WTC11 (cell line): ENCODE results near the gene AADACL4. TPM values are rescaled to one million over a fixed set of nuclear protein-coding genes. Genes with fewer than 3 reads are reported as not detected.
"Not testable (repeated sequence)": the region's sequence is repeated elsewhere in the genome, so short reads cannot be mapped to it uniquely, and the experiment has no call there.

Experiments used
- ATAC-seq: fragments of 200-7000 bp; cut with Tn5 transposase; 2 replicates; pipeline ENCODE4 v1.10.0; 2021; ENCODE audit warnings: mild to moderate bottlenecking, moderate library complexity
- CTCF ChIA-PET: fragments of 300-600 bp; sonication (Branson Sonifier 250); formaldehyde crosslinking; loops from one replicate; lab custom pipeline; 2021; ENCODE audit warnings: antibody characterized with exemption; lab: Charles Lee
- POLR2A ChIA-PET: fragments of 350-600 bp; sonication (Branson Sonifier 250); formaldehyde crosslinking; loops from one replicate; lab custom pipeline; 2021; ENCODE audit warnings: antibody characterized with exemption; lab: Charles Lee
- DNase-seq: peaks from one replicate; pipeline ENCODE4 v3.0.0; 2021; ENCODE audit warnings: low spot score
- H3K27ac Mint-ChIP-seq: 2 replicates; pipeline ENCODE4 v1.8.0; 2021; ENCODE audit warnings: mixed read lengths
- H3K27me3 Mint-ChIP-seq: 2 replicates; pipeline ENCODE4 v1.8.0; 2021; ENCODE audit warnings: low read depth, mild to moderate bottlenecking, moderate library complexity, mixed read lengths
- H3K36me3 Mint-ChIP-seq: 2 replicates; pipeline ENCODE4 v1.8.0; 2021; ENCODE audit warnings: mixed read lengths
- H3K4me1 Mint-ChIP-seq: 2 replicates; pipeline ENCODE4 v1.8.0; 2022; ENCODE audit warnings: mixed read lengths
- H3K4me3 Mint-ChIP-seq: 2 replicates; pipeline ENCODE4 v1.8.0; 2021; ENCODE audit warnings: mild to moderate bottlenecking, moderate library complexity, mixed read lengths
- H3K9me3 Mint-ChIP-seq: 2 replicates; pipeline ENCODE4 v1.8.0; 2021; ENCODE audit warnings: mixed read lengths
- CREM ChIP-seq: sonication (generic); formaldehyde crosslinking; IDR thresholded peaks from 2 replicates; pipeline ENCODE4 v1.8.1; 2022; ENCODE audit warnings: mild to moderate bottlenecking, missing genetic modification reagents, moderate library complexity
- ESRRA ChIP-seq: sonication (generic); formaldehyde crosslinking; IDR thresholded peaks from 2 replicates; pipeline ENCODE4 v1.8.1; 2022; ENCODE audit warnings: mild to moderate bottlenecking, missing genetic modification reagents, borderline replicate concordance
- GABPB1 ChIP-seq: sonication (generic); formaldehyde crosslinking; IDR thresholded peaks from 2 replicates; pipeline ENCODE4 v1.8.1; 2023; ENCODE audit warnings: mild to moderate bottlenecking, missing genetic modification reagents
- MYBL2 ChIP-seq: sonication (generic); formaldehyde crosslinking; IDR thresholded peaks from 2 replicates; pipeline ENCODE4 v1.8.1; 2023; ENCODE audit warnings: mild to moderate bottlenecking, moderate library complexity, missing genetic modification reagents
- NFE2L1 ChIP-seq: sonication (generic); formaldehyde crosslinking; IDR thresholded peaks from 2 replicates; pipeline ENCODE4 v1.8.1; 2023; ENCODE audit warnings: missing genetic modification reagents
- SMAD3 ChIP-seq: sonication (generic); formaldehyde crosslinking; IDR thresholded peaks from 2 replicates; pipeline ENCODE4 v1.8.0; 2022; ENCODE audit warnings: missing genetic modification reagents, mild to moderate bottlenecking, borderline replicate concordance
- ZNF121 ChIP-seq: sonication (generic); formaldehyde crosslinking; IDR thresholded peaks from 2 replicates; pipeline ENCODE4 v1.8.0; 2023; ENCODE audit warnings: missing genetic modification reagents
- ZNF671 ChIP-seq: fragments of 250-450 bp; sonication (Bioruptor Pico); IDR thresholded peaks from 2 replicates; pipeline ENCODE4 v1.8.0; 2021; ENCODE audit warnings: mild to moderate bottlenecking
- total RNA-seq: library from RNA; stranded (reverse); gene quantifications from 3 replicates; pipeline ENCODE4 v1.2.3, GENCODE V29; 2021
- TF ChIP-seq, protein P1 (sequence below): sonication (generic); formaldehyde crosslinking; IDR thresholded peaks from 2 replicates; pipeline ENCODE4 v1.8.1; 2022; ENCODE audit warnings: missing genetic modification reagents, borderline replicate concordance
- TF ChIP-seq, protein P2 (sequence below): sonication (generic); formaldehyde crosslinking; IDR thresholded peaks from 2 replicates; pipeline ENCODE4 v1.8.1; 2023; ENCODE audit warnings: mild to moderate bottlenecking, missing genetic modification reagents, borderline replicate concordance
- TF ChIP-seq, protein P3 (sequence below): sonication (generic); formaldehyde crosslinking; conservative IDR thresholded peaks from 2 replicates; pipeline ENCODE4 v1.8.1; 2023; ENCODE audit warnings: mild to moderate bottlenecking, low read depth, missing genetic modification reagents, moderate library complexity
- TF ChIP-seq, protein P4 (sequence below): sonication (generic); formaldehyde crosslinking; IDR thresholded peaks from 2 replicates; pipeline ENCODE4 v1.8.0; 2022; ENCODE audit warnings: mild to moderate bottlenecking, missing genetic modification reagents
- TF ChIP-seq, protein P5 (sequence below): sonication (generic); formaldehyde crosslinking; IDR thresholded peaks from 2 replicates; pipeline ENCODE4 v1.8.0; 2022; ENCODE audit warnings: mild to moderate bottlenecking, missing genetic modification reagents

Gene AADACL4
- total RNA-seq, 1 experiment from 2014 or later: 0.11 TPM

DNA sequence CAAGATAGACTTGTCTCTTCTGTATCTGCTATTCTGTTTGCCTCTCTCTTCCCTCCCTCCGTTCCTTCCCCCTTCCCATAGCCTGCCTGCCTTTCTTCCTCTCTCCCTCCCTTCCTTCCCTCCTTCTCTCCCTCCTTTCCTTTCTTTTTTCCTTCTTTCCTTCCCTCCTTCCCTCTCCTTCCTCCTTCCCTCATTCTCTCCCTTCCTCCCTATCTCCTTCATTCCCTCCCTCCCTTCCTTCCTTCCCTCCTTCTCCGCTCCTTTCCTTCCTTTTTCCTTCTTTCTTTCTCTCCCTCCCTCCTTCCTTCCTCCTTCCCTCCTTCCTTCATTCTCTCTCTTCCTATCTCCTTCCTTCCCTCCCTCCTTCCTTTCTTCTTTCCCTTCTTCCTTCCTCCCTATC lies 944 bp downstream of the AADACL4 start:
- Mint-ChIP-seq H3K36me3 (peaks cover 28% of the 10 kb centered on the region), H3K27me3 (peaks cover 17% of the 10 kb centered on the region), H3K4me3 (no peak overlapping the region), H3K27ac (no peak overlapping the region), H3K4me1 (peaks cover 7% of the 10 kb centered on the region; the same call in 1 of the 2 replicates), H3K9me3 (peaks cover 36% of the 10 kb centered on the region)
- ATAC-seq (no peak), DNase-seq (no peak)
- ChIA-PET CTCF (interaction anchor here (0.9 to 2.2 kb wide), 2 partner anchors 14 to 25 kb away, joined by 3 to 12 read pairs; no protein-coding TSS in a partner anchor), POLR2A (no interaction called here)
- TF ChIP-seq, protein P1, sequence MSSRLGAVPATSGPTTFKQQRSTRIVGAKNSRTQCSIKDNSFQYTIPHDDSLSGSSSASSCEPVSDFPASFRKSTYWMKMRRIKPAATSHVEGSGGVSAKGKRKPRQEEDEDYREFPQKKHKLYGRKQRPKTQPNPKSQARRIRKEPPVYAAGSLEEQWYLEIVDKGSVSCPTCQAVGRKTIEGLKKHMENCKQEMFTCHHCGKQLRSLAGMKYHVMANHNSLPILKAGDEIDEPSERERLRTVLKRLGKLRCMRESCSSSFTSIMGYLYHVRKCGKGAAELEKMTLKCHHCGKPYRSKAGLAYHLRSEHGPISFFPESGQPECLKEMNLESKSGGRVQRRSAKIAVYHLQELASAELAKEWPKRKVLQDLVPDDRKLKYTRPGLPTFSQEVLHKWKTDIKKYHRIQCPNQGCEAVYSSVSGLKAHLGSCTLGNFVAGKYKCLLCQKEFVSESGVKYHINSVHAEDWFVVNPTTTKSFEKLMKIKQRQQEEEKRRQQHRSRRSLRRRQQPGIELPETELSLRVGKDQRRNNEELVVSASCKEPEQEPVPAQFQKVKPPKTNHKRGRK (CRISPR knock-in tag): peak; percentile 84; the same call in 1 of the 2 replicates
- TF ChIP-seq, protein P2, sequence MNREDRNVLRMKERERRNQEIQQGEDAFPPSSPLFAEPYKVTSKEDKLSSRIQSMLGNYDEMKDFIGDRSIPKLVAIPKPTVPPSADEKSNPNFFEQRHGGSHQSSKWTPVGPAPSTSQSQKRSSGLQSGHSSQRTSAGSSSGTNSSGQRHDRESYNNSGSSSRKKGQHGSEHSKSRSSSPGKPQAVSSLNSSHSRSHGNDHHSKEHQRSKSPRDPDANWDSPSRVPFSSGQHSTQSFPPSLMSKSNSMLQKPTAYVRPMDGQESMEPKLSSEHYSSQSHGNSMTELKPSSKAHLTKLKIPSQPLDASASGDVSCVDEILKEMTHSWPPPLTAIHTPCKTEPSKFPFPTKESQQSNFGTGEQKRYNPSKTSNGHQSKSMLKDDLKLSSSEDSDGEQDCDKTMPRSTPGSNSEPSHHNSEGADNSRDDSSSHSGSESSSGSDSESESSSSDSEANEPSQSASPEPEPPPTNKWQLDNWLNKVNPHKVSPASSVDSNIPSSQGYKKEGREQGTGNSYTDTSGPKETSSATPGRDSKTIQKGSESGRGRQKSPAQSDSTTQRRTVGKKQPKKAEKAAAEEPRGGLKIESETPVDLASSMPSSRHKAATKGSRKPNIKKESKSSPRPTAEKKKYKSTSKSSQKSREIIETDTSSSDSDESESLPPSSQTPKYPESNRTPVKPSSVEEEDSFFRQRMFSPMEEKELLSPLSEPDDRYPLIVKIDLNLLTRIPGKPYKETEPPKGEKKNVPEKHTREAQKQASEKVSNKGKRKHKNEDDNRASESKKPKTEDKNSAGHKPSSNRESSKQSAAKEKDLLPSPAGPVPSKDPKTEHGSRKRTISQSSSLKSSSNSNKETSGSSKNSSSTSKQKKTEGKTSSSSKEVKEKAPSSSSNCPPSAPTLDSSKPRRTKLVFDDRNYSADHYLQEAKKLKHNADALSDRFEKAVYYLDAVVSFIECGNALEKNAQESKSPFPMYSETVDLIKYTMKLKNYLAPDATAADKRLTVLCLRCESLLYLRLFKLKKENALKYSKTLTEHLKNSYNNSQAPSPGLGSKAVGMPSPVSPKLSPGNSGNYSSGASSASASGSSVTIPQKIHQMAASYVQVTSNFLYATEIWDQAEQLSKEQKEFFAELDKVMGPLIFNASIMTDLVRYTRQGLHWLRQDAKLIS: no peak

DNA sequence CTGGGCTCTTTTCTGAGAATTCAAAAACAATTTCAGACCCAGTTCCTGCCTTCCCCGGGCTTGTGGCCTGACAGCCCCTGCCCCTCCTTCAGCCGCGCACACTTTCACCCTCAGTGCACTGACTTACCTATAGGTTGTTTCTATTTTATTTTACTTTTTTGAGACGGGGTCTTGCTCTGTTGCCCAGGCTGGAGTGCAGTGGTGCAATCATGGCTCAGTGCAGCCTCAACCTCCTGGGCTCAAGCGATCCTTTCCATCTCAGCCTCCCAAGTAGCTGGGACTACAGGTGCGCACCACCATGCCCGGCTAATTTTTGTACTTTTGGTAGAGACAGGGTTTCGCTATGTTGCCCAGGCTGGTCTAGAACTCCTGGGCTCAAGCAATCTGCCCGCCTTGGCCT lies 1.5 kb downstream of the AADACL4 start:
- H3K4me3 Mint-ChIP-seq, DNase-seq, POLR2A ChIA-PET, ATAC-seq, H3K27ac Mint-ChIP-seq, H3K4me1 Mint-ChIP-seq: not testable (repeated sequence)
- Mint-ChIP-seq H3K9me3 (peaks cover 31% of the 10 kb centered on the region), H3K27me3 (peaks cover 15% of the 10 kb centered on the region), H3K36me3 (peaks cover 22% of the 10 kb centered on the region)
- CTCF ChIA-PET: interaction anchor here (1.5 kb wide), 1 partner anchor 14 kb away, joined by 4 read pairs; no protein-coding TSS in a partner anchor
- peak; percentile 72; the same call in 1 of the 2 replicates for TF ChIP-seq ZNF121 (CRISPR knock-in tag)
- TF ChIP-seq, all 79 proteins: peak for 1; not testable (repeated sequence) for 78

DNA sequence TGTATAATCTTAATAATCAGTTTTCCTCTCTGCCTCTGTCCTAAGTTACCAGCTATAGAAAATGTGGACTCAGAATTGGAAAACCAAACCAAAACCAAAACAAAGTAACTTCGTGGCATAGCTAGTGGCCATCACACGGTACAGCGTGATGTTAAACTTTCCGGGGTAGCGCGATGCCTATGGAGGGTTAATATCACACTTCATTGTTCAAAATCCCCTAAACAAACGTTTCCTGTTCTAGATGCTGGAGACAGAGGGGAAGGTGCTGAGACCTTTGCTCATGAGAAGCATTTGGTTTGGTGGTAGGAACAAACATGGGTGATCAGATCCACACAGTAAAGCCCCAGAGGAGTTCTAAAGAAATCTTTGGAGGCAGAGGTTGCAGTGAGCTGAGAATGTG lies 4.9 kb downstream of the AADACL4 start:
- ATAC-seq: no peak
- Mint-ChIP-seq H3K27ac (no peak overlapping the region), H3K4me1 (peaks cover 7% of the 10 kb centered on the region; the same call in 1 of the 2 replicates), H3K9me3 (peaks cover 16% of the 10 kb centered on the region; the same call in 1 of the 2 replicates), H3K27me3 (peaks cover 5% of the 10 kb centered on the region), H3K36me3 (no peaks in the 10 kb centered on the region), H3K4me3 (no peak overlapping the region)
- DNase-seq: no peak
- ChIA-PET POLR2A (no interaction called here), CTCF (interaction anchor here (1.1 to 2.3 kb wide), 2 partner anchors 10 to 32 kb away, joined by 3 to 13 read pairs; no protein-coding TSS in a partner anchor)
- TF ChIP-seq SMAD3 (CRISPR knock-in tag) (no peak), NFE2L1 (CRISPR knock-in tag) (no peak), ZNF671 (no peak)

DNA sequence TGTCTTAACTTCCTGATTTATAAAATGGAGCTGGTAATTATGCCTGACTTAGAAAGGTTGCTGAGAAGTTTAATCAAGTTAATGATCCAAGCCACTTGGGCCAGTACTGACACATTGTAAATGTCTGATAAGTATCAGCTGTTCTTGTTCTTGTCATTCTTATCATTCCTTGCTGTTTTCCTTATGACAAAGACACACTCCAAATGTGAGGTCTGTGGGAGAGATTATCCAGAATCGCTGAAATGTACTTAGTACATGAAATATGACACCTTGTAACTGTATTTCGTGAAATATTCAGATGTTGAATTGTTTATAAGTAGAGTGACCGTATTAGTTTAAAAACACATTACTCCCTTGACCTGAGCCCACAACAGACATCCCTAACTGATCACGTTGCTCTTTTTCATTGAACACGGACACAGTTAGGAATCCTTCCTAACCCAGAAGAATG lies 6.1 kb downstream of the AADACL4 start:
- Mint-ChIP-seq H3K4me1 (peaks cover 4% of the 10 kb centered on the region; the same call in 1 of the 2 replicates), H3K9me3 (peaks cover 25% of the 10 kb centered on the region), H3K27me3 (no peaks in the 10 kb centered on the region; the same call in 1 of the 2 replicates), H3K4me3 (no peak overlapping the region), H3K27ac (no peak overlapping the region), H3K36me3 (peaks cover 6% of the 10 kb centered on the region; the same call in 1 of the 2 replicates)
- ATAC-seq (no peak), DNase-seq (no peak)
- ChIA-PET POLR2A (no interaction called here), CTCF (interaction anchor here (1.0 to 2.3 kb wide), 3 partner anchors 9 to 20 kb away, joined by 4 to 13 read pairs (median 7); no protein-coding TSS in a partner anchor)
- TF ChIP-seq GABPB1 (CRISPR knock-in tag): no peak
- TF ChIP-seq, protein P3, sequence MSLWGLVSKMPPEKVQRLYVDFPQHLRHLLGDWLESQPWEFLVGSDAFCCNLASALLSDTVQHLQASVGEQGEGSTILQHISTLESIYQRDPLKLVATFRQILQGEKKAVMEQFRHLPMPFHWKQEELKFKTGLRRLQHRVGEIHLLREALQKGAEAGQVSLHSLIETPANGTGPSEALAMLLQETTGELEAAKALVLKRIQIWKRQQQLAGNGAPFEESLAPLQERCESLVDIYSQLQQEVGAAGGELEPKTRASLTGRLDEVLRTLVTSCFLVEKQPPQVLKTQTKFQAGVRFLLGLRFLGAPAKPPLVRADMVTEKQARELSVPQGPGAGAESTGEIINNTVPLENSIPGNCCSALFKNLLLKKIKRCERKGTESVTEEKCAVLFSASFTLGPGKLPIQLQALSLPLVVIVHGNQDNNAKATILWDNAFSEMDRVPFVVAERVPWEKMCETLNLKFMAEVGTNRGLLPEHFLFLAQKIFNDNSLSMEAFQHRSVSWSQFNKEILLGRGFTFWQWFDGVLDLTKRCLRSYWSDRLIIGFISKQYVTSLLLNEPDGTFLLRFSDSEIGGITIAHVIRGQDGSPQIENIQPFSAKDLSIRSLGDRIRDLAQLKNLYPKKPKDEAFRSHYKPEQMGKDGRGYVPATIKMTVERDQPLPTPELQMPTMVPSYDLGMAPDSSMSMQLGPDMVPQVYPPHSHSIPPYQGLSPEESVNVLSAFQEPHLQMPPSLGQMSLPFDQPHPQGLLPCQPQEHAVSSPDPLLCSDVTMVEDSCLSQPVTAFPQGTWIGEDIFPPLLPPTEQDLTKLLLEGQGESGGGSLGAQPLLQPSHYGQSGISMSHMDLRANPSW: no peak
- no peak for TF ChIP-seq MYBL2 (CRISPR knock-in tag)
- TF ChIP-seq, protein P4, sequence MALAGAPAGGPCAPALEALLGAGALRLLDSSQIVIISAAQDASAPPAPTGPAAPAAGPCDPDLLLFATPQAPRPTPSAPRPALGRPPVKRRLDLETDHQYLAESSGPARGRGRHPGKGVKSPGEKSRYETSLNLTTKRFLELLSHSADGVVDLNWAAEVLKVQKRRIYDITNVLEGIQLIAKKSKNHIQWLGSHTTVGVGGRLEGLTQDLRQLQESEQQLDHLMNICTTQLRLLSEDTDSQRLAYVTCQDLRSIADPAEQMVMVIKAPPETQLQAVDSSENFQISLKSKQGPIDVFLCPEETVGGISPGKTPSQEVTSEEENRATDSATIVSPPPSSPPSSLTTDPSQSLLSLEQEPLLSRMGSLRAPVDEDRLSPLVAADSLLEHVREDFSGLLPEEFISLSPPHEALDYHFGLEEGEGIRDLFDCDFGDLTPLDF (CRISPR knock-in tag): no peak
- no peak for TF ChIP-seq ESRRA (CRISPR knock-in tag)
- TF ChIP-seq, protein P5, sequence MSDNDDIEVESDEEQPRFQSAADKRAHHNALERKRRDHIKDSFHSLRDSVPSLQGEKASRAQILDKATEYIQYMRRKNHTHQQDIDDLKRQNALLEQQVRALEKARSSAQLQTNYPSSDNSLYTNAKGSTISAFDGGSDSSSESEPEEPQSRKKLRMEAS (CRISPR knock-in tag): no peak
- TF ChIP-seq CREM (CRISPR knock-in tag): no peak
